K562 (cell line): ENCODE data around the gene TEX38. TPM values are rescaled to one million over a fixed set of nuclear protein-coding genes. Genes with fewer than 3 reads are reported as not detected.

Experiments
- ILF3 ChIP-seq: fragments of 450-650 bp; IDR thresholded peaks from 2 replicates; pipeline ENCODE4 v1.6.1; 2018; ENCODE audit warnings: antibody characterized with exemption, mild to moderate bottlenecking, moderate library complexity, borderline replicate concordance
- SIX5 ChIP-seq, 2 experiments: IDR thresholded peaks; 2 replicates each; pipeline ENCODE4 v1.6.1; 2011; ENCODE audit warnings: low read length in 2 of 2, borderline replicate concordance in 1 of 2, low read depth in 1 of 2, mild to moderate bottlenecking in 1 of 2, moderate library complexity in 1 of 2; ENCODE audit not compliant: insufficient read depth in 1 of 2
- polyA plus RNA-seq, 8 experiments: library from polyadenylated mRNA; depleted of rRNA in 4 of 8; stranded (reverse) in 5 of 8; unstranded in 3 of 8; fragments of >200 nt; fragmentation: Nextera tagmentation in 2 of 8; fragmentation: Illumina TruSeq in 1 of 8; extraction: Ambion mirVana in 2 of 8; extraction: Trizol in 1 of 8; gene quantifications; 2 replicates each; pipeline versions ENCODE4 v1.2.1 to v1.2.3, GENCODE V29; 2011 to 2014; ENCODE audit warnings: inconsistent platforms in 1 of 8, missing spikeins in 1 of 8
- total RNA-seq, 7 experiments: library from RNA; depleted of rRNA in 6 of 7; stranded (reverse); fragments of >200 nt in 6 of 7; fragmentation: Illumina TruSeq in 2 of 7; extraction: Trizol in 2 of 7; gene quantifications; 2 replicates each; pipeline versions ENCODE4 v1.2.1 to v1.2.3, GENCODE V29; 2011 to 2021; ENCODE audit warnings: low replicate concordance in 1 of 7
- TF ChIP-seq, protein P1 (sequence below): fragments of 450-650 bp; IDR thresholded peaks from 2 replicates; pipeline ENCODE4 v1.6.1; 2016; ENCODE audit warnings: low read depth

The TEX38 gene
- total and polyA plus RNA-seq, 9 of the 15 experiments (the other 6 are each of a cell fraction or from before 2014, with no cell fraction given): not detected

DNA sequence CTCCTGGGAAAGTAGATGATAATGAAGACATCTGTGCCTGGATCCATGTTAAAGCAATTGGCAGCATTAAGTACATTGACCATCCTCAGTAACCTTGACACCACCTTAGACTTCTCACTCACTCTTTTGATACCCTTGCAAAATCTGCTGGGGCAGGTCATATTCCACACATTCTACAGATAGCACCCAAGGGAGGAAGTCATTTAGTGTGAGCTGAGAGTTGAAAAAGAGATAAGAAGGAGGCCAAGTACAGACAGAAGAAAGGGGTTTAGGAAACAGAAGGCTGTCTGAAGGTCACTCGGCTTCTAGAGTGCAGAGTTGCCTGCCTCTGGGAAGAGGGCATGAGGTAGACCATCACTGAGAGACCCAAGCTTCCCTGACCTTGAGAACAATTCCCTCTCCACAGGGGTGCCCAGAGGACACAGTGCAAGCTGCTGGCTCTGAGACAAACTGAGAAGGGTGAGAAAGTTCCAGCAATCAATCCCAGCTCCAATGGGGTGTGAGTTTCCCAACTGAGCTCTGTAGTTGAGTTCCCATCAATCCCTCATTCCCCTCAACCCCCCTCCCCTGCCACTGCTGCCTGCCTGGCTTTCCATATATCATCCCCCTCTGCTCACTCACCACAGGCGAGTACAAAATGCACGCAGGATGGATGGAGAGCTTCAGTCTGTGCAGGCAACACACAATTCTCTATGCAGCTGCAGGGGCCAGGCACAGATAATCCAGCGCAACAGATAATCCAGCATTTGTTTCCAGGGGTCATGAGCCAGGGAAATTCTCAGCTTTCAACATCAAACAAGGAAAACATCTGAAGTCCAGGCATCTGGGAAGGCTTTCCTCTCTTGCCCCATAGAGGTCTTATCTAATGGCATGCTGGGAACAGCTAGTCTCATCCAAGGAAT is 47.7 kb upstream of the TEX38 start (continued):
- TF ChIP-seq, protein P1, sequence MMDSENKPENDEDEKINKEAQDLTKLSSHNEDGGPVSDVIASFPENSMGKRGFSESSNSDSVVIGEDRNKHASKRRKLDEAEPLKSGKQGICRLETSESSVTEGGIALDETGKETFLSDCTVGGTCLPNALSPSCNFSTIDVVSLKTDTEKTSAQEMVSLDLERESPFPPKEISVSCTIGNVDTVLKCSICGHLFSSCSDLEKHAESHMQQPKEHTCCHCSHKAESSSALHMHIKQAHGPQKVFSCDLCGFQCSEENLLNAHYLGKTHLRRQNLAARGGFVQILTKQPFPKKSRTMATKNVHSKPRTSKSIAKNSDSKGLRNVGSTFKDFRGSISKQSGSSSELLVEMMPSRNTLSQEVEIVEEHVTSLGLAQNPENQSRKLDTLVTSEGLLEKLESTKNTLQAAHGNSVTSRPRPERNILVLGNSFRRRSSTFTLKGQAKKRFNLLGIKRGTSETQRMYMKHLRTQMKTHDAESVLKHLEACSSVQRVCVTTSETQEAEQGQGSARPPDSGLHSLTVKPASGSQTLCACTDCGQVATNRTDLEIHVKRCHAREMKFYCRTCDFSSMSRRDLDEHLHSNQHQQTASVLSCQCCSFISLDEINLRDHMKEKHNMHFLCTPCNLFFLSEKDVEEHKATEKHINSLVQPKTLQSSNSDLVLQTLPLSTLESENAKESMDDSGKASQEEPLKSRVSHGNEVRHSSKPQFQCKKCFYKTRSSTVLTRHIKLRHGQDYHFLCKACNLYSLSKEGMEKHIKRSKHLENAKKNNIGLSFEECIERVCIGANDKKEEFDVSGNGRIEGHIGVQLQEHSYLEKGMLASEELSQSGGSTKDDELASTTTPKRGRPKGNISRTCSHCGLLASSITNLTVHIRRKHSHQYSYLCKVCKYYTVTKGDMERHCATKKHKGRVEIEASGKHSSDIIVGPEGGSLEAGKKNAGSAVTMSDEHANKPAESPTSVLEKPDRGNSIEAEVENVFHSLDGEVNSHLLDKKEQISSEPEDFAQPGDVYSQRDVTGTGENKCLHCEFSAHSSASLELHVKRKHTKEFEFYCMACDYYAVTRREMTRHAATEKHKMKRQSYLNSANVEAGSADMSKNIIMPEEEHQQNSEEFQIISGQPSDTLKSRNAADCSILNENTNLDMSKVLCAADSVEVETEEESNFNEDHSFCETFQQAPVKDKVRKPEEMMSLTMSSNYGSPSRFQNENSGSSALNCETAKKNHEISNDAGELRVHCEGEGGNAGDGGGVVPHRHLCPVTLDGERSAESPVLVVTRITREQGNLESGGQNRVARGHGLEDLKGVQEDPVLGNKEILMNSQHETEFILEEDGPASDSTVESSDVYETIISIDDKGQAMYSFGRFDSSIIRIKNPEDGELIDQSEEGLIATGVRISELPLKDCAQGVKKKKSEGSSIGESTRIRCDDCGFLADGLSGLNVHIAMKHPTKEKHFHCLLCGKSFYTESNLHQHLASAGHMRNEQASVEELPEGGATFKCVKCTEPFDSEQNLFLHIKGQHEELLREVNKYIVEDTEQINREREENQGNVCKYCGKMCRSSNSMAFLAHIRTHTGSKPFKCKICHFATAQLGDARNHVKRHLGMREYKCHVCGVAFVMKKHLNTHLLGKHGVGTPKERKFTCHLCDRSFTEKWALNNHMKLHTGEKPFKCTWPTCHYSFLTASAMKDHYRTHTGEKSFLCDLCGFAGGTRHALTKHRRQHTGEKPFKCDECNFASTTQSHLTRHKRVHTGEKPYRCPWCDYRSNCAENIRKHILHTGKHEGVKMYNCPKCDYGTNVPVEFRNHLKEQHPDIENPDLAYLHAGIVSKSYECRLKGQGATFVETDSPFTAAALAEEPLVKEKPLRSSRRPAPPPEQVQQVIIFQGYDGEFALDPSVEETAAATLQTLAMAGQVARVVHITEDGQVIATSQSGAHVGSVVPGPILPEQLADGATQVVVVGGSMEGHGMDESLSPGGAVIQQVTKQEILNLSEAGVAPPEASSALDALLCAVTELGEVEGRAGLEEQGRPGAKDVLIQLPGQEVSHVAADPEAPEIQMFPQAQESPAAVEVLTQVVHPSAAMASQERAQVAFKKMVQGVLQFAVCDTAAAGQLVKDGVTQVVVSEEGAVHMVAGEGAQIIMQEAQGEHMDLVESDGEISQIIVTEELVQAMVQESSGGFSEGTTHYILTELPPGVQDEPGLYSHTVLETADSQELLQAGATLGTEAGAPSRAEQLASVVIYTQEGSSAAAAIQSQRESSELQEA: no peak
- TF ChIP-seq SIX5 (IDR thresholded peaks at IDR 0.05; ENCODE audit: borderline replicate concordance in 1 of 2, insufficient read depth in 1 of 2, low read depth in 1 of 2, low read length in 2 of 2) (no peak), ILF3 (no peak)
